Measurements from ENCODE around the gene CASKIN1.

DNA sequence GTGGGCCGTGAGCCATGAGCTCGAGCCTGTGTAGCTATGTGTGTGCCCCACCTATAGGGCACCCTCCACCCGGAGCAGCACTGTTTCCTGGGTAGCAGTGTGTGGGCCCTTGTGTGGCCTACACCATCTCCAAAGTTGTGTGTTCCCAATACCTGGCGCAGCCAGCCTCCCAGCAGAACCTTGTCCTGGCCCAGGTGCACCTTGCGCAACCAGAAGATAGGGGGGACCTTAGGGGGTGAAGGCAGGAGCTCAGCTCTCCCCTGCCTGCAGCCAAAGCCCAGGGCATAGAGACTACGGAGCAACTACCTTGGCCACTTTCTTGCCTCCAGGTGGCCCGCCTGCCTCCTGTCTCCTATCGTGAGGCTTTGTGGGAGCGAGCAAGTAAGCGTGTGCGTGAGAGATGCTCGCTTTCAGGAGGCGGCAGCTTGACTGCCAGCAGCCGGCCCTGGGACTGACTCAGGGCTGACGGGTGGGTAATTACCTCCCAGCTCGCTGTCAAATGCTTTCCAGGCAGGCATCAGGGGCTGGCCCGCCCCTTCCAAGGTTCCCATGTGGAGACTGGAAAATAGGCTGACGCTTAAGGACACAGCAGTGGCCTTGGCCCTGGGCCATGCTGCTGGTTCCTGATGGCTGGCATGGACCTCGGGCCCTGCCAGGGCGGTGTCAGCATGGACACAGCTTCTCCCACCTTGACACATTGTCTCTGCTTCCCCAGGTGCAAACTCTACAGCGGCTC, 21.8 kb downstream of the CASKIN1 start:
- TF ChIP-seq EZH2 (IDR thresholded peaks at IDR 0.05; ENCODE audit: low read depth, low read length, severe bottlenecking) (no peak), POLR2A (IDR thresholded peaks at IDR 0.05; ENCODE audit: control extremely low read depth in 1 of 2, low read depth in 2 of 2, low read length in 2 of 2) (no peak), HDAC2 (IDR thresholded peaks at IDR 0.05; ENCODE audit: borderline replicate concordance in 1 of 2, low read depth in 2 of 2, low read length in 2 of 2) (no peak), EP300 (IDR thresholded peaks at IDR 0.05; ENCODE audit: borderline replicate concordance in 1 of 2, low read depth in 2 of 2, low read length in 2 of 2) (no peak), CBX8 (IDR thresholded peaks at IDR 0.05; ENCODE audit: borderline replicate concordance, low read depth, low read length) (no peak), YY1 (IDR thresholded peaks at IDR 0.05; ENCODE audit: low read depth, low read length) (no peak), RAD21 (IDR thresholded peaks at IDR 0.05 in 1 of 2, conservative IDR thresholded peaks at IDR 0.05 in 1 of 2; ENCODE audit: low read depth in 2 of 2, low read length in 2 of 2) (no peak)
- TF ChIP-seq, protein P1, sequence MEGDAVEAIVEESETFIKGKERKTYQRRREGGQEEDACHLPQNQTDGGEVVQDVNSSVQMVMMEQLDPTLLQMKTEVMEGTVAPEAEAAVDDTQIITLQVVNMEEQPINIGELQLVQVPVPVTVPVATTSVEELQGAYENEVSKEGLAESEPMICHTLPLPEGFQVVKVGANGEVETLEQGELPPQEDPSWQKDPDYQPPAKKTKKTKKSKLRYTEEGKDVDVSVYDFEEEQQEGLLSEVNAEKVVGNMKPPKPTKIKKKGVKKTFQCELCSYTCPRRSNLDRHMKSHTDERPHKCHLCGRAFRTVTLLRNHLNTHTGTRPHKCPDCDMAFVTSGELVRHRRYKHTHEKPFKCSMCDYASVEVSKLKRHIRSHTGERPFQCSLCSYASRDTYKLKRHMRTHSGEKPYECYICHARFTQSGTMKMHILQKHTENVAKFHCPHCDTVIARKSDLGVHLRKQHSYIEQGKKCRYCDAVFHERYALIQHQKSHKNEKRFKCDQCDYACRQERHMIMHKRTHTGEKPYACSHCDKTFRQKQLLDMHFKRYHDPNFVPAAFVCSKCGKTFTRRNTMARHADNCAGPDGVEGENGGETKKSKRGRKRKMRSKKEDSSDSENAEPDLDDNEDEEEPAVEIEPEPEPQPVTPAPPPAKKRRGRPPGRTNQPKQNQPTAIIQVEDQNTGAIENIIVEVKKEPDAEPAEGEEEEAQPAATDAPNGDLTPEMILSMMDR (IDR thresholded peaks at IDR 0.05; ENCODE audit: control extremely low read depth in 1 of 3, insufficient read depth in 1 of 3, low read depth in 1 of 3, low read length in 3 of 3): no peak
- TF ChIP-seq, protein P2, sequence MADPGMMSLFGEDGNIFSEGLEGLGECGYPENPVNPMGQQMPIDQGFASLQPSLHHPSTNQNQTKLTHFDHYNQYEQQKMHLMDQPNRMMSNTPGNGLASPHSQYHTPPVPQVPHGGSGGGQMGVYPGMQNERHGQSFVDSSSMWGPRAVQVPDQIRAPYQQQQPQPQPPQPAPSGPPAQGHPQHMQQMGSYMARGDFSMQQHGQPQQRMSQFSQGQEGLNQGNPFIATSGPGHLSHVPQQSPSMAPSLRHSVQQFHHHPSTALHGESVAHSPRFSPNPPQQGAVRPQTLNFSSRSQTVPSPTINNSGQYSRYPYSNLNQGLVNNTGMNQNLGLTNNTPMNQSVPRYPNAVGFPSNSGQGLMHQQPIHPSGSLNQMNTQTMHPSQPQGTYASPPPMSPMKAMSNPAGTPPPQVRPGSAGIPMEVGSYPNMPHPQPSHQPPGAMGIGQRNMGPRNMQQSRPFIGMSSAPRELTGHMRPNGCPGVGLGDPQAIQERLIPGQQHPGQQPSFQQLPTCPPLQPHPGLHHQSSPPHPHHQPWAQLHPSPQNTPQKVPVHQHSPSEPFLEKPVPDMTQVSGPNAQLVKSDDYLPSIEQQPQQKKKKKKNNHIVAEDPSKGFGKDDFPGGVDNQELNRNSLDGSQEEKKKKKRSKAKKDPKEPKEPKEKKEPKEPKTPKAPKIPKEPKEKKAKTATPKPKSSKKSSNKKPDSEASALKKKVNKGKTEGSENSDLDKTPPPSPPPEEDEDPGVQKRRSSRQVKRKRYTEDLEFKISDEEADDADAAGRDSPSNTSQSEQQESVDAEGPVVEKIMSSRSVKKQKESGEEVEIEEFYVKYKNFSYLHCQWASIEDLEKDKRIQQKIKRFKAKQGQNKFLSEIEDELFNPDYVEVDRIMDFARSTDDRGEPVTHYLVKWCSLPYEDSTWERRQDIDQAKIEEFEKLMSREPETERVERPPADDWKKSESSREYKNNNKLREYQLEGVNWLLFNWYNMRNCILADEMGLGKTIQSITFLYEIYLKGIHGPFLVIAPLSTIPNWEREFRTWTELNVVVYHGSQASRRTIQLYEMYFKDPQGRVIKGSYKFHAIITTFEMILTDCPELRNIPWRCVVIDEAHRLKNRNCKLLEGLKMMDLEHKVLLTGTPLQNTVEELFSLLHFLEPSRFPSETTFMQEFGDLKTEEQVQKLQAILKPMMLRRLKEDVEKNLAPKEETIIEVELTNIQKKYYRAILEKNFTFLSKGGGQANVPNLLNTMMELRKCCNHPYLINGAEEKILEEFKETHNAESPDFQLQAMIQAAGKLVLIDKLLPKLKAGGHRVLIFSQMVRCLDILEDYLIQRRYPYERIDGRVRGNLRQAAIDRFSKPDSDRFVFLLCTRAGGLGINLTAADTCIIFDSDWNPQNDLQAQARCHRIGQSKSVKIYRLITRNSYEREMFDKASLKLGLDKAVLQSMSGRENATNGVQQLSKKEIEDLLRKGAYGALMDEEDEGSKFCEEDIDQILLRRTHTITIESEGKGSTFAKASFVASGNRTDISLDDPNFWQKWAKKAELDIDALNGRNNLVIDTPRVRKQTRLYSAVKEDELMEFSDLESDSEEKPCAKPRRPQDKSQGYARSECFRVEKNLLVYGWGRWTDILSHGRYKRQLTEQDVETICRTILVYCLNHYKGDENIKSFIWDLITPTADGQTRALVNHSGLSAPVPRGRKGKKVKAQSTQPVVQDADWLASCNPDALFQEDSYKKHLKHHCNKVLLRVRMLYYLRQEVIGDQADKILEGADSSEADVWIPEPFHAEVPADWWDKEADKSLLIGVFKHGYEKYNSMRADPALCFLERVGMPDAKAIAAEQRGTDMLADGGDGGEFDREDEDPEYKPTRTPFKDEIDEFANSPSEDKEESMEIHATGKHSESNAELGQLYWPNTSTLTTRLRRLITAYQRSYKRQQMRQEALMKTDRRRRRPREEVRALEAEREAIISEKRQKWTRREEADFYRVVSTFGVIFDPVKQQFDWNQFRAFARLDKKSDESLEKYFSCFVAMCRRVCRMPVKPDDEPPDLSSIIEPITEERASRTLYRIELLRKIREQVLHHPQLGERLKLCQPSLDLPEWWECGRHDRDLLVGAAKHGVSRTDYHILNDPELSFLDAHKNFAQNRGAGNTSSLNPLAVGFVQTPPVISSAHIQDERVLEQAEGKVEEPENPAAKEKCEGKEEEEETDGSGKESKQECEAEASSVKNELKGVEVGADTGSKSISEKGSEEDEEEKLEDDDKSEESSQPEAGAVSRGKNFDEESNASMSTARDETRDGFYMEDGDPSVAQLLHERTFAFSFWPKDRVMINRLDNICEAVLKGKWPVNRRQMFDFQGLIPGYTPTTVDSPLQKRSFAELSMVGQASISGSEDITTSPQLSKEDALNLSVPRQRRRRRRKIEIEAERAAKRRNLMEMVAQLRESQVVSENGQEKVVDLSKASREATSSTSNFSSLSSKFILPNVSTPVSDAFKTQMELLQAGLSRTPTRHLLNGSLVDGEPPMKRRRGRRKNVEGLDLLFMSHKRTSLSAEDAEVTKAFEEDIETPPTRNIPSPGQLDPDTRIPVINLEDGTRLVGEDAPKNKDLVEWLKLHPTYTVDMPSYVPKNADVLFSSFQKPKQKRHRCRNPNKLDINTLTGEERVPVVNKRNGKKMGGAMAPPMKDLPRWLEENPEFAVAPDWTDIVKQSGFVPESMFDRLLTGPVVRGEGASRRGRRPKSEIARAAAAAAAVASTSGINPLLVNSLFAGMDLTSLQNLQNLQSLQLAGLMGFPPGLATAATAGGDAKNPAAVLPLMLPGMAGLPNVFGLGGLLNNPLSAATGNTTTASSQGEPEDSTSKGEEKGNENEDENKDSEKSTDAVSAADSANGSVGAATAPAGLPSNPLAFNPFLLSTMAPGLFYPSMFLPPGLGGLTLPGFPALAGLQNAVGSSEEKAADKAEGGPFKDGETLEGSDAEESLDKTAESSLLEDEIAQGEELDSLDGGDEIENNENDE (IDR thresholded peaks at IDR 0.05; ENCODE audit: insufficient replicate concordance, low read length): no peak

Data from H1 (cell line).